Measurements from ENCODE around the gene CTAG1B.
"Not testable (repeated sequence)": the region's sequence is repeated elsewhere in the genome, so short reads cannot be mapped to it uniquely, and the experiment has no call there.

Gene CTAG1B

DNA sequence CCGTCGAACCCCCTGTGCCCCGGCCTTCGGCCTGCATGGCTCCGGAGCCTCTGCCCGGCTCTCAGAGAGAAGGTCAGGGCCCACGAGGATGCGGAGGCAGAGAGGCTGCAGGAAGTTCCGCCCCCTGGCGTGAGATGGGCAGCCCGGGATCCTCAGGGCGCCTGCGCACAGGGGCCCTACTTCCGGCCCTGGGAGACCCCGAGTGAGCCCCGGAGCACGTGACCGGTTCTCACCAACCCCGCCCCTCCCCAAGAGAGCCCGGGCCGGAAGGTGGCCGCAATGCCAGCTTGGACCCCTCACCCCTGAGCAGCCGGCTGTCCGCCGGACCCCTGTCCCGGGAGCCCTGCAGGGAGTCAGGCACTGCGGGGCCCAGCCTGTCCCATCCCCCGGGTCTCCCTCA lies at the start of gene CTAG1B:
CTAG1B (minus strand) TSS at position 101 of the 400 bp plus-strand sequence; CDS start at position 37, 64 bp downstream.
- DNase-seq (ENCODE audit: low read depth, low spot score); in situ Hi-C loops (cut with HindIII; ENCODE audit: low sequenced_read_pairs); H3K4me3 ChIP-seq (ENCODE audit: low read depth, low read length): not testable (repeated sequence)

DNA sequence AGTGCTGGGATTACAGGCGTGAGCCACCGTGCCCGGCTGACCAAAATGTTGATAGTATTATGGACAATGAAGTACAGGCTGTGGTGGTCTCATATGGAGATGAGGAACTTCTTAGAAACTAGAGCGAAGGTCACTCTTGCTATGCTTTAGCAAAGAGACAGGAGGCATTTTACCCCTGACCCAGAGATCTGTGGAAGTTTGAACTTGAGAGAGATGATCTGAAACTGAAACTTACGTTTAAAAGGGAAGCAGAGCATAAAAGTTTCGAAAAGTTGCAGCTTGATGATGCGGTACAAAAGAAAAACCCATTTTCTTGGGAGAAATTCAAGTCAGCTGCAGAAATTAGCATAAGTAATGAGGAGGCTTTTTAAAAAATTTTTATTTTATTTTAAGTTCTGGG lies 42.8 kb upstream of the CTAG1B start:
- DNase-seq (ENCODE audit: low read depth, low spot score), result no peak
- H3K4me3 ChIP-seq (ENCODE audit: low read depth, low read length), result no peak overlapping the region
- in situ Hi-C loops (cut with HindIII; ENCODE audit: low sequenced_read_pairs), result no loop called here
- TF ChIP-seq, protein P1, sequence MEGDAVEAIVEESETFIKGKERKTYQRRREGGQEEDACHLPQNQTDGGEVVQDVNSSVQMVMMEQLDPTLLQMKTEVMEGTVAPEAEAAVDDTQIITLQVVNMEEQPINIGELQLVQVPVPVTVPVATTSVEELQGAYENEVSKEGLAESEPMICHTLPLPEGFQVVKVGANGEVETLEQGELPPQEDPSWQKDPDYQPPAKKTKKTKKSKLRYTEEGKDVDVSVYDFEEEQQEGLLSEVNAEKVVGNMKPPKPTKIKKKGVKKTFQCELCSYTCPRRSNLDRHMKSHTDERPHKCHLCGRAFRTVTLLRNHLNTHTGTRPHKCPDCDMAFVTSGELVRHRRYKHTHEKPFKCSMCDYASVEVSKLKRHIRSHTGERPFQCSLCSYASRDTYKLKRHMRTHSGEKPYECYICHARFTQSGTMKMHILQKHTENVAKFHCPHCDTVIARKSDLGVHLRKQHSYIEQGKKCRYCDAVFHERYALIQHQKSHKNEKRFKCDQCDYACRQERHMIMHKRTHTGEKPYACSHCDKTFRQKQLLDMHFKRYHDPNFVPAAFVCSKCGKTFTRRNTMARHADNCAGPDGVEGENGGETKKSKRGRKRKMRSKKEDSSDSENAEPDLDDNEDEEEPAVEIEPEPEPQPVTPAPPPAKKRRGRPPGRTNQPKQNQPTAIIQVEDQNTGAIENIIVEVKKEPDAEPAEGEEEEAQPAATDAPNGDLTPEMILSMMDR (IDR thresholded peaks at IDR 0.05; ENCODE audit: low read depth, low read length), result no peak

DNA sequence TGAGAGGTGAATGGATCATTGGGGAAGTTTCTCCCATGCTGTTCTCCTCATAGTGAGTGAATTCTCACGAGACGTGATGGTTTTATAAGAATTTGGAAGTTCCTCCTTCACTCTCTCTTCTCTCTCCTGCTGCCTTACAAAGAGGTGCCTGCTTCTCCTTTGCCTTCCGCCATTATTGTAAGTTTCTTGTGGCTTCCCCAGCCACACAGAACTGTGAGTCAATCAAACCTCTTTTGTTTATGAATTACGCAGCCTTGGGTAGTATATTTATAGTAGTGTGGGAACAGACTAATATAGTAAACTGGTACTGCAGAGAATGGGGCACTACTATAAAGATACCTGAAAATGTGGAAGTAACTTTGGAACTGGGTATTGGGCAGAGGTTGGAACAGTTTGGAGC lies 42.1 kb upstream of the CTAG1B start:
- in situ Hi-C loops (cut with HindIII; ENCODE audit: low sequenced_read_pairs), result no loop called here
- no peak overlapping the region for H3K4me3 ChIP-seq (ENCODE audit: low read depth, low read length)
- no peak for DNase-seq (ENCODE audit: low read depth, low spot score)
- TF ChIP-seq, protein P1 (IDR thresholded peaks at IDR 0.05; ENCODE audit: low read depth, low read length), result no peak

DNA sequence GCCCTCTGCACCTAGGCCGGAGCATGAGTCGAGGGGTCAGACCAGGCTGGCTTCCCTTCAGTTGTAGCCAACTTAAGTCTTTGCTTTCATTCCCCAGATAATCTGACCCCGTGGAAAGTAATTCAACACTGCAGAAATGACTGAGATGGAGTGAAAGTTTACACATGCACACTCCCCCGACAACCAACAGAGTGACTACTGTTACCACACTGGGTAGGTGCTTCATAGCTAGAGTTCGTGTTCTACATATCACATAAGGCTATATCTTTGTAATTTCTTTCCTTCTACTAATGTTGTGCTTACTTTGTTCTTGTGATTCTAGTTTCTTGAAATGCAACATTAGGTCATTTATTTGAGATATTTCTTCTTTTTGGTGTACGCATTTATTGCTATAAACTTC lies 41.5 kb upstream of the CTAG1B start:
- DNase-seq (ENCODE audit: low read depth, low spot score), result no peak
- TF ChIP-seq, protein P1 (IDR thresholded peaks at IDR 0.05; ENCODE audit: low read depth, low read length), result no peak
- in situ Hi-C loops (cut with HindIII; ENCODE audit: low sequenced_read_pairs), result no loop called here
- H3K4me3 ChIP-seq (ENCODE audit: low read depth, low read length), result no peak overlapping the region

DNA sequence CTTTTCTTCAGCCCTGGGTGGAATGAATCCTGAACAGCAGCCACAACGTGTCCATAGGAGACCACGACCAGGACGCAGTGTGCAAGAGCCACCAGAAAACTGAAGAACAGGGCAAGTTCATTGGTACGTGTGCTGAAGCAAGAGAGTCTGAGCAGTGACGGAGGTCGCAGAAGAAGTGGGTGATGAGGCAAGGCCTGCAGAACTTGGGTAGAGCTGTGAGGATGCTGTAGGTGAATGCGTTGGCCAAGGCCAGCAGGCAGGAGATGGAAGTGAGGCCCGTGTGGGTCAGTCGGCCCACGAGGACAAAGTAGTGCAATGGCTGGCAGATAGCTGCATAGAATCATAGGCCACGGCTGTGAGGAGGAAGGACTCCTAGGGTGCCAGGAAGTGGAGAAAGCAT lies 39.9 kb upstream of the CTAG1B start:
- TF ChIP-seq, protein P1 (IDR thresholded peaks at IDR 0.05; ENCODE audit: low read depth, low read length), result no peak
- no peak overlapping the region for H3K4me3 ChIP-seq (ENCODE audit: low read depth, low read length)
- in situ Hi-C loops (cut with HindIII; ENCODE audit: low sequenced_read_pairs), result no loop called here
- no peak for DNase-seq (ENCODE audit: low read depth, low spot score)

DNA sequence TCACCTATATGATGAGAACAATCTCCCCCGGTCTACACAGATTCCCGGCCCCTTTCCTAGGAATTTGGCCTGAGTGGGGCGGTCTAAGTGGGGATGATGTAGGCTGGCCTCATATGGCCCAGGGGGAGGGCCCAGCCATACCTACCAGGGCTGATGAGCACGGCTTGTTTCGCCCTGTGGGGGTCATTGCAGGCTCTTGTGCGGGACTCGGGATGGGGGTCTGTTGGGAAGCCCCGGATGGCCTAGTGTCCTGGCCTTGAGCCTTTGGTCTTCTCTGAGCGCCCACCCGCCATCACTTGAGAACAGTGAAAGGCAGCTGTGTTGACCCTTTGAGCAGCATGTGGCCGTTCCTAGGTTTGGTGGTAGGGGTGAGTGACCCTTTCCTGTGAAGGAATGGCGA lies 39.1 kb upstream of the CTAG1B start:
- TF ChIP-seq, protein P1 (IDR thresholded peaks at IDR 0.05; ENCODE audit: low read depth, low read length), result no peak
- in situ Hi-C loops (cut with HindIII; ENCODE audit: low sequenced_read_pairs), result no loop called here

DNA sequence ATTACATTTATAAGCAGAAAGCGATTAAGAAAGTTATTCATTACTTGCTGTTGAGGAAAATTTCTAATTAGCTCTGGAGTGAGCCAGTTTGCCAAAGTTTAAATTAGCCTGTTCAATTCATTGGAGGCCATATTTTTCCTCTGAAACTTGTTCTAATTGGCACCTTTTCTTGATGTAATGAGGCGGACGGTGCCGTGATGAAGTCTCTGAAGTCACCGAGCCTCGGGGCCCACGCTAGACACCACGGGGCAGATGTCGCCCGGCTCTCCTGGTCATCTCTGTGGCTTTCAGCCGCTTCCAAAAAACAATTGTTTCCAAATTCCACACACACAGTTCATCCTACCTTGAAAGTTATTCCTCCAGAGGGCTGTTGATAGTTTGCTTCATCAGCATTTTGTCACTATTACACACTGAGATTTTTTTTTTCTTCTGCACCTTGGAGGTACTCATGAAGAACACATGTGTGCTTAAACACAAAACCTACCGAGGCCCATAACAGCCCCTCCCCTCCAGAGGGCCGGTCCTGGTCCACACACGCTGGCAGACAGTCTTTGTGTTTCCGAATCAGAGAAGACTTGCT lies 38.2 kb upstream of the CTAG1B start:
- TF ChIP-seq, protein P1 (IDR thresholded peaks at IDR 0.05; ENCODE audit: low read depth, low read length), result no peak
- in situ Hi-C loops (cut with HindIII; ENCODE audit: low sequenced_read_pairs), result no loop called here
- H3K4me3 ChIP-seq (ENCODE audit: low read depth, low read length), result no peak overlapping the region
- no peak for DNase-seq (ENCODE audit: low read depth, low spot score)

More for the DNA sequence above, 39.1 kb upstream of the CTAG1B start:
- DNase-seq (ENCODE audit: low read depth, low spot score), result no peak
- no peak overlapping the region for H3K4me3 ChIP-seq (ENCODE audit: low read depth, low read length)

Data from astrocyte of the spinal cord (primary cell).